HT-29 (cell line): ENCODE measurements around the gene UGT2B11. TPM values are rescaled to one million over a fixed set of nuclear protein-coding genes. Genes with fewer than 3 reads are reported as not detected.
"Not testable (repeated sequence)": the region's sequence is repeated elsewhere in the genome, so short reads cannot be mapped to it uniquely, and the experiment has no call there.

Experiments used
- DNase-seq: peaks from one replicate; pipeline ENCODE4 v3.0.0-alpha.2; 2015; ENCODE audit warnings: low spot score
- total RNA-seq: library from RNA; depleted of rRNA; stranded (reverse); fragments of >200 nt; shearing (Covaris generic); gene quantifications from 2 replicates; pipeline ENCODE4 v1.2.3, GENCODE V29; 2014; rRNA removed

Gene UGT2B11
- total RNA-seq, 1 experiment from 2014 or later: not detected

- peak; percentile 78 for DNase-seq
Observed at GRCh38 chr4:69170233-69171134, 44.1 kb downstream of the UGT2B11 start.

GRCh38 chr4:69169171-69169570 is 45.4 kb downstream of the UGT2B11 start:
- not testable (repeated sequence) for DNase-seq

- no peak for DNase-seq
Observed at GRCh38 chr4:69167300-69167699, 47.2 kb downstream of the UGT2B11 start.

GRCh38 chr4:69166376-69166775 is 48.2 kb downstream of the UGT2B11 start:
- not testable (repeated sequence) for DNase-seq

- DNase-seq: not testable (repeated sequence)
Observed at GRCh38 chr4:69165707-69166106, 48.8 kb downstream of the UGT2B11 start.

- DNase-seq: peak; percentile 28
Observed at GRCh38 chr4:69156913-69157312, 57.6 kb downstream of the UGT2B11 start.

GRCh38 chr4:69154021-69154420 is 60.5 kb downstream of the UGT2B11 start:
- no peak for DNase-seq

Other genes with a start within 250 kb of the UGT2B11 start
- gene UGT2B7, start 118.3 kb downstream of the UGT2B11 start, total RNA-seq: 0.08 and 0.73 TPM in 2 replicates
- gene UGT2B28, start 65.7 kb upstream of the UGT2B11 start, total RNA-seq: not detected in 2 replicates